ENCODE data around the gene KLHDC8B.

- TF ChIP-seq, protein P1, sequence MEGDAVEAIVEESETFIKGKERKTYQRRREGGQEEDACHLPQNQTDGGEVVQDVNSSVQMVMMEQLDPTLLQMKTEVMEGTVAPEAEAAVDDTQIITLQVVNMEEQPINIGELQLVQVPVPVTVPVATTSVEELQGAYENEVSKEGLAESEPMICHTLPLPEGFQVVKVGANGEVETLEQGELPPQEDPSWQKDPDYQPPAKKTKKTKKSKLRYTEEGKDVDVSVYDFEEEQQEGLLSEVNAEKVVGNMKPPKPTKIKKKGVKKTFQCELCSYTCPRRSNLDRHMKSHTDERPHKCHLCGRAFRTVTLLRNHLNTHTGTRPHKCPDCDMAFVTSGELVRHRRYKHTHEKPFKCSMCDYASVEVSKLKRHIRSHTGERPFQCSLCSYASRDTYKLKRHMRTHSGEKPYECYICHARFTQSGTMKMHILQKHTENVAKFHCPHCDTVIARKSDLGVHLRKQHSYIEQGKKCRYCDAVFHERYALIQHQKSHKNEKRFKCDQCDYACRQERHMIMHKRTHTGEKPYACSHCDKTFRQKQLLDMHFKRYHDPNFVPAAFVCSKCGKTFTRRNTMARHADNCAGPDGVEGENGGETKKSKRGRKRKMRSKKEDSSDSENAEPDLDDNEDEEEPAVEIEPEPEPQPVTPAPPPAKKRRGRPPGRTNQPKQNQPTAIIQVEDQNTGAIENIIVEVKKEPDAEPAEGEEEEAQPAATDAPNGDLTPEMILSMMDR (IDR thresholded peaks at IDR 0.05), result no peak
- TF ChIP-seq POLR2AphosphoS5 (IDR thresholded peaks at IDR 0.05), result no peak
These were observed 20.3 kb downstream of the KLHDC8B start for GRCh38 chr3:49191741-49192140.
